H9 (cell line): Measurements from ENCODE around the gene TRAK1. TPM values are rescaled to one million over a fixed set of nuclear protein-coding genes. Genes with fewer than 3 reads are reported as not detected.

Source experiments
- DNase-seq: peaks from one replicate; pipeline ENCODE4 v3.0.0-alpha.2; 2017
- H2AFZ ChIP-seq: one replicate; pipeline ENCODE4 v1.6.1; 2013; ENCODE audit warnings: mild to moderate bottlenecking, low read length, control low read depth, moderate library complexity
- H2AK5ac ChIP-seq: 2 replicates; pipeline ENCODE4 v1.6.1; 2013; ENCODE audit warnings: low read length, control low read depth, mixed read lengths; ENCODE audit not compliant: insufficient read length
- H2BK120ac ChIP-seq: one replicate; pipeline ENCODE4 v1.6.1; 2013; ENCODE audit warnings: low read depth, mild to moderate bottlenecking, low read length, control low read depth, inconsistent platforms; ENCODE audit not compliant: poor library complexity, severe bottlenecking
- H2BK12ac ChIP-seq: 2 replicates; pipeline ENCODE4 v1.6.1; 2013; ENCODE audit warnings: low read length, control low read depth, mixed read lengths, low read depth; ENCODE audit not compliant: insufficient read length
- H2BK15ac ChIP-seq: 2 replicates; pipeline ENCODE4 v1.6.1; 2013; ENCODE audit warnings: low read depth, low read length, control low read depth
- H2BK20ac ChIP-seq: one replicate; pipeline ENCODE4 v1.6.1; 2013; ENCODE audit warnings: low read depth, mild to moderate bottlenecking, low read length, control low read depth, inconsistent platforms; ENCODE audit not compliant: poor library complexity, severe bottlenecking
- H2BK5ac ChIP-seq: 2 replicates; pipeline ENCODE4 v1.6.1; 2013; ENCODE audit warnings: low read length, control low read depth, mixed read lengths; ENCODE audit not compliant: insufficient read length
- H3K14ac ChIP-seq: 2 replicates; pipeline ENCODE4 v1.6.1; 2013; ENCODE audit warnings: low read length, control low read depth; ENCODE audit not compliant: insufficient read depth
- H3K18ac ChIP-seq: 2 replicates; pipeline ENCODE4 v1.6.1; 2013; ENCODE audit warnings: low read depth, mild to moderate bottlenecking, mixed read lengths, low read length, control low read depth; ENCODE audit not compliant: insufficient read length
- H3K23ac ChIP-seq: 2 replicates; pipeline ENCODE4 v1.6.1; 2013; ENCODE audit warnings: low read length, control low read depth, mixed read lengths, low read depth; ENCODE audit not compliant: insufficient read length
- H3K23me2 ChIP-seq: 2 replicates; pipeline ENCODE4 v1.6.1; 2013; ENCODE audit warnings: low read depth, mild to moderate bottlenecking, mixed read lengths, low read length, control low read depth; ENCODE audit not compliant: insufficient read length, poor library complexity, severe bottlenecking
- H3K27ac ChIP-seq: 2 replicates; pipeline ENCODE4 v1.5.1; 2013; ENCODE audit warnings: low read length, control low read depth, mixed read lengths, low read depth; ENCODE audit not compliant: insufficient read length
- H3K27me3 ChIP-seq: 2 replicates; pipeline ENCODE4 v1.6.1; 2013; ENCODE audit warnings: low read length, control low read depth, inconsistent platforms; ENCODE audit not compliant: insufficient read depth
- H3K4ac ChIP-seq: 2 replicates; pipeline ENCODE4 v1.6.1; 2013; ENCODE audit warnings: low read depth, mild to moderate bottlenecking, control low read depth, inconsistent platforms, low read length, moderate library complexity
- H3K4me1 ChIP-seq: 2 replicates; pipeline ENCODE4 v1.6.1; 2013; ENCODE audit warnings: low read length, control low read depth, inconsistent platforms; ENCODE audit not compliant: insufficient read depth
- H3K4me2 ChIP-seq: 2 replicates; pipeline ENCODE4 v1.6.1; 2013; ENCODE audit warnings: low read length, control low read depth, mixed read lengths; ENCODE audit not compliant: insufficient read length, insufficient read depth
- H3K56ac ChIP-seq: 2 replicates; pipeline ENCODE4 v1.6.1; 2013; ENCODE audit warnings: low read depth, mild to moderate bottlenecking, mixed read lengths, low read length, control low read depth; ENCODE audit not compliant: insufficient read length
- H3K79me1 ChIP-seq: 2 replicates; pipeline ENCODE4 v1.6.1; 2013; ENCODE audit warnings: low read depth, mild to moderate bottlenecking, moderate library complexity, low read length, control low read depth, inconsistent platforms; ENCODE audit not compliant: insufficient read depth, poor library complexity, severe bottlenecking
- H3K79me2 ChIP-seq: 2 replicates; pipeline ENCODE4 v1.6.1; 2013; ENCODE audit warnings: low read length, control low read depth, inconsistent platforms; ENCODE audit not compliant: insufficient read depth
- H3K9ac ChIP-seq: 2 replicates; pipeline ENCODE4 v1.6.1; 2013; ENCODE audit warnings: low read length, control low read depth, mixed read lengths; ENCODE audit not compliant: insufficient read length; ENCODE audit errors: extremely low read depth
- H3K9me3 ChIP-seq: one replicate; pipeline ENCODE4 v1.6.1; 2013; ENCODE audit warnings: low read depth, low read length, inconsistent platforms; ENCODE audit not compliant: control insufficient read depth
- H3T11ph ChIP-seq: one replicate; pipeline ENCODE4 v1.6.1; 2013; ENCODE audit warnings: mild to moderate bottlenecking, low read length, control low read depth, inconsistent platforms
- H4K20me1 ChIP-seq: one replicate; pipeline ENCODE4 v1.6.1; 2013; ENCODE audit not compliant: control insufficient read depth, insufficient read length, insufficient read depth
- H4K5ac ChIP-seq: 2 replicates; pipeline ENCODE4 v1.6.1; 2013; ENCODE audit warnings: low read depth, mild to moderate bottlenecking, mixed read lengths, low read length, control low read depth; ENCODE audit not compliant: insufficient read length
- H4K8ac ChIP-seq: replicated peaks from 2 replicates; pipeline ENCODE4 v1.6.1; 2013; ENCODE audit warnings: low read length, control low read depth, mixed read lengths, low read depth; ENCODE audit not compliant: insufficient read length
- H4K91ac ChIP-seq: 2 replicates; pipeline ENCODE4 v1.6.1; 2013; ENCODE audit warnings: low read depth, mild to moderate bottlenecking, moderate library complexity, mixed read lengths, low read length, control low read depth; ENCODE audit not compliant: insufficient read length
- H3K27ac Mint-ChIP-seq, 3 experiments: 2 replicates in 2 of 3; 3 replicates in 1 of 3; pipeline ENCODE4 v1.8.0; 2020 to 2021; ENCODE audit warnings: mixed read lengths in 3 of 3, mild to moderate bottlenecking in 1 of 3, moderate library complexity in 1 of 3
- H3K27me3 Mint-ChIP-seq: 2 replicates; pipeline ENCODE4 v1.8.0; 2021; ENCODE audit warnings: low read depth, mild to moderate bottlenecking, moderate library complexity, mixed read lengths
- H3K36me3 Mint-ChIP-seq, 3 experiments: 2 replicates in 2 of 3; 3 replicates in 1 of 3; pipeline ENCODE4 v1.8.0; 2020 to 2021; ENCODE audit warnings: low read depth in 3 of 3, mixed read lengths in 3 of 3; ENCODE audit not compliant: insufficient read depth in 1 of 3
- H3K4me1 Mint-ChIP-seq, 2 experiments: 2 replicates each; pipeline ENCODE4 v1.8.0; 2020; ENCODE audit warnings: mixed read lengths in 2 of 2
- H3K4me3 Mint-ChIP-seq, 2 experiments: 2 replicates in 1 of 2; 3 replicates in 1 of 2; pipeline ENCODE4 v1.8.0; 2020 to 2021; ENCODE audit warnings: mild to moderate bottlenecking in 2 of 2, mixed read lengths in 2 of 2, moderate library complexity in 1 of 2
- H3K9me3 Mint-ChIP-seq, 2 experiments: 2 replicates in 1 of 2; 3 replicates in 1 of 2; pipeline ENCODE4 v1.8.0; 2020; ENCODE audit warnings: mild to moderate bottlenecking in 2 of 2, mixed read lengths in 2 of 2, moderate library complexity in 1 of 2
- WGBS: extraction: QIAGEN DNeasy Blood & Tissue Kit; methylation state at CpG from one replicate; pipeline ENCODE4 v1.1.7; 2013; ENCODE audit warnings: missing lambda C conversion rate, low lambda C conversion rate, mixed read lengths; ENCODE audit not compliant: insufficient read length; ENCODE audit errors: extremely low coverage; 5-methylcytosine and 5-hydroxymethylcytosine counted together
- total RNA-seq: library from RNA; stranded (reverse); gene quantifications from 2 replicates; pipeline ENCODE4 v1.2.1, GENCODE V29; 2021
- TF ChIP-seq, protein P1 (sequence below): fragments of 200-600 bp; sonication (generic); conservative IDR thresholded peaks from 3 replicates; pipeline ENCODE4 v1.8.0; 2021; ENCODE audit warnings: antibody characterized with exemption, mild to moderate bottlenecking

TRAK1 gene
- total RNA-seq, 1 experiment from 2014 or later, result 34.2 TPM

- WGBS, result no CpG with 5 or more reads among the region's 9 CpGs
- no peak overlapping the region for H4K5ac ChIP-seq
- H2BK5ac ChIP-seq, result no peak overlapping the region
- no peak overlapping the region for H3K9ac ChIP-seq
- no peak overlapping the region for H4K8ac ChIP-seq
- H3K4me1 Mint-ChIP-seq, result peaks cover 2 to 5% of the 10 kb centered on the region in 2 experiments; a peak in 1 of 4 replicates
- H3K27me3 Mint-ChIP-seq, result no peaks in the 10 kb centered on the region
- H3K23me2 ChIP-seq, result no peaks in the 10 kb centered on the region
- no peak overlapping the region for H2AK5ac ChIP-seq
- no peaks in the 10 kb centered on the region for H3K27me3 ChIP-seq
- no peaks in the 10 kb centered on the region; a peak in 2 of 5 replicates for H3K9me3 Mint-ChIP-seq
- H3K4me3 Mint-ChIP-seq, result no peak overlapping the region
- no peak overlapping the region for H3K23ac ChIP-seq
- H3K56ac ChIP-seq, result no peak overlapping the region
- H4K20me1 ChIP-seq, result no peaks in the 10 kb centered on the region
- H3K79me1 ChIP-seq, result no peaks in the 10 kb centered on the region
- no peak overlapping the region for H3K4ac ChIP-seq
- H3K14ac ChIP-seq, result no peak overlapping the region
- H3K27ac ChIP-seq, result no peak overlapping the region
- H3K4me2 ChIP-seq, result no peak overlapping the region
- H4K91ac ChIP-seq, result no peak overlapping the region
- H2BK12ac ChIP-seq, result no peak overlapping the region
- no peak overlapping the region for H2BK120ac ChIP-seq
- no peaks in the 10 kb centered on the region for H3K9me3 ChIP-seq
- no peak overlapping the region for H3T11ph ChIP-seq
- TF ChIP-seq, protein P1, sequence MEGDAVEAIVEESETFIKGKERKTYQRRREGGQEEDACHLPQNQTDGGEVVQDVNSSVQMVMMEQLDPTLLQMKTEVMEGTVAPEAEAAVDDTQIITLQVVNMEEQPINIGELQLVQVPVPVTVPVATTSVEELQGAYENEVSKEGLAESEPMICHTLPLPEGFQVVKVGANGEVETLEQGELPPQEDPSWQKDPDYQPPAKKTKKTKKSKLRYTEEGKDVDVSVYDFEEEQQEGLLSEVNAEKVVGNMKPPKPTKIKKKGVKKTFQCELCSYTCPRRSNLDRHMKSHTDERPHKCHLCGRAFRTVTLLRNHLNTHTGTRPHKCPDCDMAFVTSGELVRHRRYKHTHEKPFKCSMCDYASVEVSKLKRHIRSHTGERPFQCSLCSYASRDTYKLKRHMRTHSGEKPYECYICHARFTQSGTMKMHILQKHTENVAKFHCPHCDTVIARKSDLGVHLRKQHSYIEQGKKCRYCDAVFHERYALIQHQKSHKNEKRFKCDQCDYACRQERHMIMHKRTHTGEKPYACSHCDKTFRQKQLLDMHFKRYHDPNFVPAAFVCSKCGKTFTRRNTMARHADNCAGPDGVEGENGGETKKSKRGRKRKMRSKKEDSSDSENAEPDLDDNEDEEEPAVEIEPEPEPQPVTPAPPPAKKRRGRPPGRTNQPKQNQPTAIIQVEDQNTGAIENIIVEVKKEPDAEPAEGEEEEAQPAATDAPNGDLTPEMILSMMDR, result no peak
- no peak overlapping the region for H2BK15ac ChIP-seq
- no peaks in the 10 kb centered on the region for H3K4me1 ChIP-seq
- H3K18ac ChIP-seq, result no peak overlapping the region
- no peak overlapping the region for H2BK20ac ChIP-seq
- H3K27ac Mint-ChIP-seq, result no peak overlapping the region
- no peaks in the 10 kb centered on the region for H3K79me2 ChIP-seq
- DNase-seq, result no peak
- H2AFZ ChIP-seq, result no peak overlapping the region
- peaks cover 19 to 43% (median 33%) of the 10 kb centered on the region in 3 experiments; a peak in 6 of 7 replicates for H3K36me3 Mint-ChIP-seq
Observed at GRCh38 chr3:42224178-42224577, 133.0 kb downstream of the TRAK1 start.
